Gastrocnemius medialis (tissue), 4 donors: Measurements from ENCODE around the gene RAB20. TPM values are rescaled to one million over a fixed set of nuclear protein-coding genes. Genes with fewer than 3 reads are reported as not detected.

Source experiments
- ATAC-seq, 2 donors: fragments of 150-250 bp; one replicate each; pipeline ENCODE4 v1.9.1; 2016
- DNase-seq, 2 donors: peaks; one replicate each; pipeline ENCODE4 v3.0.0-alpha.2; 2019
- H3K27ac ChIP-seq, 4 donors: fragments of 200-600 bp; sonication (generic); 1 replicate in 1 of 4; 2 replicates in 3 of 4; pipeline ENCODE4 v1.5.1; 2016 to 2018; ENCODE audit warnings: mild to moderate bottlenecking in 2 of 4, moderate library complexity in 1 of 4
- H3K27me3 ChIP-seq, 3 donors: fragments of 200-600 bp; sonication (generic) in 2 of 3; 1 replicate in 1 of 3; 2 replicates in 2 of 3; pipeline versions ENCODE4 v1.5.1 to v1.6.0; 2016 to 2019; ENCODE audit warnings: mild to moderate bottlenecking in 1 of 3, moderate library complexity in 1 of 3
- H3K36me3 ChIP-seq, 2 donors: fragments of 200-600 bp; sonication (generic) in 1 of 2; one replicate each; pipeline ENCODE4 v1.5.1; 2017 to 2018
- H3K4me1 ChIP-seq, 2 donors: fragments of 200-600 bp; sonication (generic) in 1 of 2; one replicate each; pipeline ENCODE4 v1.5.1; 2016 to 2017; ENCODE audit warnings: mild to moderate bottlenecking in 2 of 2
- H3K4me3 ChIP-seq, 4 donors: fragments of 200-600 bp; sonication (generic) in 3 of 4; 1 replicate in 1 of 4; 2 replicates in 3 of 4; pipeline ENCODE4 v1.5.1; 2016 to 2019; ENCODE audit warnings: mild to moderate bottlenecking in 2 of 4
- H3K9me3 ChIP-seq, 3 donors: fragments of 200-600 bp; sonication (generic) in 2 of 3; 1 replicate in 1 of 3; 2 replicates in 2 of 3; pipeline ENCODE4 v1.5.1; 2016 to 2019
- CTCF ChIP-seq, 5 experiments: fragments of 450-650 bp in 3 of 5; fragments of 200-600 bp in 2 of 5; sonication (generic) in 2 of 5; IDR thresholded peaks in 4 of 5; conservative IDR thresholded peaks in 1 of 5; 1 replicate in 4 of 5; 2 replicates in 1 of 5; pipeline ENCODE4 v1.5.1; 2016 to 2019; ENCODE audit warnings: antibody characterized with exemption in 5 of 5, mild to moderate bottlenecking in 3 of 5, moderate library complexity in 3 of 5
- POLR2A ChIP-seq, 2 donors: fragments of 450-650 bp; IDR thresholded peaks; one replicate each; pipeline ENCODE4 v1.6.1; 2017; ENCODE audit warnings: antibody characterized with exemption in 2 of 2, mild to moderate bottlenecking in 2 of 2, moderate library complexity in 2 of 2
- in situ Hi-C, 4 donors: fragments of 200-750 bp; cut with MboI; loops; one replicate each; pipeline versions ENCODE4 v1.15.0 to v1.8.0; 2017; ENCODE audit warnings: low sequenced_read_pairs in 4 of 4
- intact Hi-C: fragments of 100-400 bp; cut with DNase I; formaldehyde crosslinking; loops from one replicate; pipeline ENCODE4 v1.15.1; 2023; ENCODE audit warnings: low total_unique reads
- total RNA-seq, 4 donors: library from RNA; depleted of rRNA; stranded (reverse); fragments of >200 nt; gene quantifications; one replicate each; pipeline versions ENCODE4 v1.1.0 to v1.2.3, GENCODE V29; 2016

Gene RAB20
- total RNA-seq, 4 donors from 2014 or later, result 0.31 to 9.1 (median 2.0) TPM

GRCh38 chr13:110525328-110526319 lies 35.9 kb downstream of the RAB20 start:
- intact Hi-C loops, result loop anchor here (2.0 kb wide), 1 partner anchor 69 kb away; no protein-coding TSS in a partner anchor

GRCh38 chr13:110524541-110525257 lies 36.8 kb downstream of the RAB20 start:
- ATAC-seq (peak; percentile 16 to 32), DNase-seq (peak in 1 of 2 donors; percentile 58)
- in situ Hi-C loops (no loop called here), intact Hi-C loops (loop anchor here (5.0 kb wide), 1 partner anchor 112 kb away; no protein-coding TSS in a partner anchor)
- Histone ChIP-seq H3K4me3 (peak overlapping the region in 1 of 4 donors; percentile 1), H3K9me3 (no peaks in the 10 kb centered on the region), H3K4me1 (peaks cover 10 to 44% of the 10 kb centered on the region in 2 donors), H3K36me3 (no peaks in the 10 kb centered on the region), H3K27me3 (no peaks in the 10 kb centered on the region), H3K27ac (peak overlapping the region; percentile 48 to 85 (median 62))
- TF ChIP-seq POLR2A (IDR thresholded peaks at IDR 0.05) (peak; percentile 14 to 40), CTCF (IDR thresholded peaks at IDR 0.05 in 4 of 5, conservative IDR thresholded peaks at IDR 0.05 in 1 of 5) (no peak)

More at GRCh38 chr13:110525328-110526319, 35.9 kb downstream of the RAB20 start:
- no peaks in the 10 kb centered on the region for H3K27me3 ChIP-seq
- peak in 1 of 2 donors; percentile 39 for ATAC-seq
- peak overlapping the region in 3 of 4 donors; percentile 29 to 85 (median 64) for H3K27ac ChIP-seq
- peaks cover 7 to 41% of the 10 kb centered on the region in 2 donors for H3K4me1 ChIP-seq
- in situ Hi-C loops, result no loop called here
- peak in 1 of 2 donors; percentile 46 for DNase-seq
- H3K9me3 ChIP-seq, result no peaks in the 10 kb centered on the region
- TF ChIP-seq CTCF (IDR thresholded peaks at IDR 0.05 in 4 of 5, conservative IDR thresholded peaks at IDR 0.05 in 1 of 5), result no peak
- TF ChIP-seq POLR2A (IDR thresholded peaks at IDR 0.05), result no peak
- H3K36me3 ChIP-seq, result no peaks in the 10 kb centered on the region
- H3K4me3 ChIP-seq, result no peak overlapping the region

- TF ChIP-seq CTCF (IDR thresholded peaks at IDR 0.05 in 4 of 5, conservative IDR thresholded peaks at IDR 0.05 in 1 of 5) (no peak), POLR2A (IDR thresholded peaks at IDR 0.05) (no peak)
- H3K9me3 ChIP-seq, result no peaks in the 10 kb centered on the region
- peaks cover 10 to 44% of the 10 kb centered on the region in 2 donors for H3K4me1 ChIP-seq
- no peak for ATAC-seq
- in situ Hi-C loops, result no loop called here
- peak overlapping the region in 1 of 4 donors; percentile 1 for H3K4me3 ChIP-seq
- DNase-seq, result no peak
- peak overlapping the region; percentile 48 to 85 (median 62) for H3K27ac ChIP-seq
- H3K36me3 ChIP-seq, result no peaks in the 10 kb centered on the region
- no peaks in the 10 kb centered on the region for H3K27me3 ChIP-seq
- intact Hi-C loops, result loop anchor here (5.0 kb wide), 1 partner anchor 112 kb away; no protein-coding TSS in a partner anchor
Measured at GRCh38 chr13:110523838-110524540, 37.5 kb downstream of the RAB20 start.

- H3K27me3 ChIP-seq, result no peaks in the 10 kb centered on the region
- TF ChIP-seq POLR2A (IDR thresholded peaks at IDR 0.05), result no peak
- TF ChIP-seq CTCF (IDR thresholded peaks at IDR 0.05 in 4 of 5, conservative IDR thresholded peaks at IDR 0.05 in 1 of 5), result no peak
- no peaks in the 10 kb centered on the region for H3K9me3 ChIP-seq
- DNase-seq (no peak), ATAC-seq (no peak)
- H3K27ac ChIP-seq, result peak overlapping the region in 2 of 4 donors; percentile 64 to 85
- no peaks in the 10 kb centered on the region for H3K36me3 ChIP-seq
- no peak overlapping the region for H3K4me3 ChIP-seq
- in situ Hi-C loops, result no loop called here
- intact Hi-C loops, result loop anchor here (5.0 kb wide), 1 partner anchor 111 kb away; no protein-coding TSS in a partner anchor
- H3K4me1 ChIP-seq, result peaks cover 10 to 44% of the 10 kb centered on the region in 2 donors
Measured at GRCh38 chr13:110523180-110523579, 38.3 kb downstream of the RAB20 start.
